Lower leg skin (tissue), 4 donors: ENCODE measurements around the gene POLR3F. TPM values are rescaled to one million over a fixed set of nuclear protein-coding genes. Genes with fewer than 3 reads are reported as not detected.

Experiments
- DNase-seq, 2 donors: peaks; one replicate each; pipeline ENCODE4 v3.0.0-alpha.2; 2019; ENCODE audit warnings: low spot score in 2 of 2
- H3K4me3 ChIP-seq: fragments of 200-600 bp; sonication (generic); 2 replicates; pipeline ENCODE4 v1.5.1; 2017; ENCODE audit warnings: mild to moderate bottlenecking, low read depth; ENCODE audit not compliant: poor library complexity, severe bottlenecking
- CTCF ChIP-seq, 3 donors: fragments of 450-650 bp; IDR thresholded peaks; one replicate each; pipeline ENCODE4 v1.5.1; 2016; ENCODE audit warnings: antibody characterized with exemption in 3 of 3, mild to moderate bottlenecking in 3 of 3, moderate library complexity in 2 of 3
- POLR2A ChIP-seq, 2 donors: fragments of 450-650 bp; IDR thresholded peaks; one replicate each; pipeline ENCODE4 v1.6.1; 2016 to 2017; ENCODE audit warnings: antibody characterized with exemption in 2 of 2, mild to moderate bottlenecking in 1 of 2, moderate library complexity in 1 of 2
- WGBS, 2 donors: methylation state at CpG; one replicate each; pipeline ENCODE4 v1.1.5; 2018; 5-methylcytosine and 5-hydroxymethylcytosine counted together
- intact Hi-C: fragments of 100-400 bp; cut with DNase I; formaldehyde crosslinking; loops from one replicate; pipeline ENCODE4 v1.15.0; 2023; ENCODE audit warnings: low total_unique reads
- total RNA-seq, 4 donors: library from RNA; depleted of rRNA; stranded (reverse); fragments of >200 nt; gene quantifications; one replicate each; pipeline ENCODE4 v1.1.0, GENCODE V29; 2016

The POLR3F gene
- 10 to 100 TPM in 2 of 4 donors, 1 to 10 TPM in 2; 5.3 to 10.6 (median 8.7) TPM for total RNA-seq

- DNase-seq, result peak; percentile 95 to 99
- no peak for TF ChIP-seq POLR2A (IDR thresholded peaks at IDR 0.05)
- TF ChIP-seq CTCF (IDR thresholded peaks at IDR 0.05), result no peak
- intact Hi-C loops, result no loop called here
- WGBS, 2 donors, result 0% methylated on average over 55 to 57 of the region's 57 CpGs
- peak within 1 kb of the TSS; percentile 90 for H3K4me3 ChIP-seq
These were observed at the start of gene POLR3F, which contains the start of gene DZANK1 for GRCh38 chr20:18466894-18467730. POLR3F (plus strand) TSS chr20:18467390; CDS start chr20:18467507, 117 bp downstream. DZANK1 (minus strand) TSS chr20:18467030; CDS start chr20:18465358, 1,672 bp downstream.

GRCh38 chr20:18421608-18422007, 45.6 kb upstream of the POLR3F start:
- H3K4me3 ChIP-seq, result no peak overlapping the region
- TF ChIP-seq POLR2A (IDR thresholded peaks at IDR 0.05), result no peak
- TF ChIP-seq CTCF (IDR thresholded peaks at IDR 0.05), result no peak
- DNase-seq, result no peak
- intact Hi-C loops, result no loop called here

- H3K4me3 ChIP-seq, result no peak overlapping the region
- no peak for DNase-seq
- intact Hi-C loops, result no loop called here
- 88 to 90% methylated on average over 2 of the region's 2 CpGs for WGBS, 2 donors
- TF ChIP-seq POLR2A (IDR thresholded peaks at IDR 0.05), result no peak
- TF ChIP-seq CTCF (IDR thresholded peaks at IDR 0.05), result no peak
These were observed 40.0 kb upstream of the POLR3F start for GRCh38 chr20:18427214-18427613.

- no peak for TF ChIP-seq CTCF (IDR thresholded peaks at IDR 0.05)
- H3K4me3 ChIP-seq, result no peak overlapping the region
- intact Hi-C loops, result no loop called here
- no peak for DNase-seq
- WGBS, 2 donors, result 63 to 79% methylated on average over 3 of the region's 3 CpGs
These were observed 38.6 kb upstream of the POLR3F start for GRCh38 chr20:18428490-18429173.

GRCh38 chr20:18430172-18430826, 36.9 kb upstream of the POLR3F start:
- intact Hi-C loops, result no loop called here
- no peak for TF ChIP-seq POLR2A (IDR thresholded peaks at IDR 0.05)
- no peak for TF ChIP-seq CTCF (IDR thresholded peaks at IDR 0.05)
- DNase-seq, result no peak
- no peak overlapping the region for H3K4me3 ChIP-seq
- 92 to 97% methylated on average over 9 of the region's 9 CpGs for WGBS, 2 donors
